Measurements from ENCODE around the gene EFCAB6. TPM values are rescaled to one million over a fixed set of nuclear protein-coding genes. Genes with fewer than 3 reads are reported as not detected.

Gene EFCAB6
- total RNA-seq, 2 experiments from 2014 or later, result 0.13 TPM; not detected in 1

GRCh38 chr22:43620197-43620596 is 191.9 kb downstream of the EFCAB6 start:
- TF ChIP-seq EZH2phosphoT487 (IDR thresholded peaks at IDR 0.05; ENCODE audit: borderline replicate concordance, low read depth, low read length), result no peak
- TF ChIP-seq CTCF (conservative IDR thresholded peaks at IDR 0.05; ENCODE audit: low read length), result no peak
- ChIA-PET CTCF (ENCODE audit: unreplicated experiment) (no interaction called here), POLR2A (no interaction called here)
- no peaks in the 10 kb centered on the region for H3K36me3 ChIP-seq (ENCODE audit: insufficient read depth, low read length)
- H3K4me1 ChIP-seq (ENCODE audit: insufficient read depth, low read length, poor library complexity, severe bottlenecking), result no peaks in the 10 kb centered on the region
- no peaks in the 10 kb centered on the region for H3K9me3 ChIP-seq (ENCODE audit: low read length)
- H3K27ac ChIP-seq (ENCODE audit: low read depth, low read length, poor library complexity, severe bottlenecking), result no peak overlapping the region
- H2AFZ ChIP-seq (ENCODE audit: low read length), result no peak overlapping the region
- H3K4me3 ChIP-seq (ENCODE audit: low read depth, low read length, poor library complexity, severe bottlenecking), result no peak overlapping the region
- no peaks in the 10 kb centered on the region for H3K9me2 ChIP-seq (ENCODE audit: insufficient read depth, low read length)
- no peak for DNase-seq (ENCODE audit: low spot score)
- no peaks in the 10 kb centered on the region for H4K20me1 ChIP-seq (ENCODE audit: insufficient read depth, low read length)
- H3K4me2 ChIP-seq (ENCODE audit: low read length), result no peak overlapping the region
- intact Hi-C loops (cut with micrococcal nuclease; ENCODE audit: unreplicated experiment), result no loop called here
- H3K79me2 ChIP-seq (ENCODE audit: insufficient read depth, low read depth, low read length), result no peaks in the 10 kb centered on the region
- no TSS peak for BruUV-seq (replicated peaks)

GRCh38 chr22:43618517-43618916 is 193.6 kb downstream of the EFCAB6 start:
- Histone ChIP-seq H3K36me3 (ENCODE audit: insufficient read depth, low read length) (no peaks in the 10 kb centered on the region), H3K4me2 (ENCODE audit: low read length) (no peak overlapping the region), H3K4me3 (ENCODE audit: low read depth, low read length, poor library complexity, severe bottlenecking) (no peak overlapping the region), H3K4me1 (ENCODE audit: insufficient read depth, low read length, poor library complexity, severe bottlenecking) (no peaks in the 10 kb centered on the region), H3K9me2 (ENCODE audit: insufficient read depth, low read length) (no peaks in the 10 kb centered on the region), H3K79me2 (ENCODE audit: insufficient read depth, low read depth, low read length) (no peaks in the 10 kb centered on the region), H2AFZ (ENCODE audit: low read length) (no peak overlapping the region), H4K20me1 (ENCODE audit: insufficient read depth, low read length) (no peaks in the 10 kb centered on the region), H3K27ac (ENCODE audit: low read depth, low read length, poor library complexity, severe bottlenecking) (no peak overlapping the region), H3K9me3 (ENCODE audit: low read length) (no peaks in the 10 kb centered on the region)
- no TSS peak for BruUV-seq (replicated peaks)
- DNase-seq (ENCODE audit: low spot score), result no peak
- ChIA-PET CTCF (ENCODE audit: unreplicated experiment) (no interaction called here), POLR2A (no interaction called here)
- TF ChIP-seq CTCF (conservative IDR thresholded peaks at IDR 0.05; ENCODE audit: low read length), result no peak
- no peak for TF ChIP-seq EZH2phosphoT487 (IDR thresholded peaks at IDR 0.05; ENCODE audit: borderline replicate concordance, low read depth, low read length)
- intact Hi-C loops (cut with micrococcal nuclease; ENCODE audit: unreplicated experiment), result no loop called here

- Histone ChIP-seq H4K20me1 (ENCODE audit: insufficient read depth, low read length) (no peaks in the 10 kb centered on the region), H3K4me3 (ENCODE audit: low read depth, low read length, poor library complexity, severe bottlenecking) (no peak overlapping the region), H3K4me2 (ENCODE audit: low read length) (no peak overlapping the region), H3K9me2 (ENCODE audit: insufficient read depth, low read length) (no peaks in the 10 kb centered on the region), H3K4me1 (ENCODE audit: insufficient read depth, low read length, poor library complexity, severe bottlenecking) (no peaks in the 10 kb centered on the region), H2AFZ (ENCODE audit: low read length) (no peak overlapping the region), H3K9me3 (ENCODE audit: low read length) (no peaks in the 10 kb centered on the region), H3K79me2 (ENCODE audit: insufficient read depth, low read depth, low read length) (no peaks in the 10 kb centered on the region), H3K36me3 (ENCODE audit: insufficient read depth, low read length) (no peaks in the 10 kb centered on the region), H3K27ac (ENCODE audit: low read depth, low read length, poor library complexity, severe bottlenecking) (no peak overlapping the region)
- no peak for DNase-seq (ENCODE audit: low spot score)
- ChIA-PET CTCF (ENCODE audit: unreplicated experiment) (no interaction called here), POLR2A (no interaction called here)
- BruUV-seq (replicated peaks), result no TSS peak
- intact Hi-C loops (cut with micrococcal nuclease; ENCODE audit: unreplicated experiment), result no loop called here
- TF ChIP-seq CTCF (conservative IDR thresholded peaks at IDR 0.05; ENCODE audit: low read length), result no peak
- no peak for TF ChIP-seq EZH2phosphoT487 (IDR thresholded peaks at IDR 0.05; ENCODE audit: borderline replicate concordance, low read depth, low read length)
Measured at GRCh38 chr22:43616645-43617044, 195.5 kb downstream of the EFCAB6 start.
